ENCODE measurements around the gene SH3BP5.

SH3BP5 gene

GRCh38 chr3:15271030-15271429 lies 61.4 kb downstream of the SH3BP5 start:
- DNase-seq, result no peak

- peak; percentile 19 for DNase-seq
These were observed 63.0 kb downstream of the SH3BP5 start for GRCh38 chr3:15269091-15269989.

- DNase-seq, result peak; percentile 61
These were observed 64.3 kb downstream of the SH3BP5 start for GRCh38 chr3:15268033-15268631.

GRCh38 chr3:15267502-15267901 lies 64.9 kb downstream of the SH3BP5 start:
- no peak for DNase-seq

- DNase-seq, result no peak
These were observed 65.6 kb downstream of the SH3BP5 start for GRCh38 chr3:15266510-15267376.

- DNase-seq, result no peak
These were observed 66.5 kb downstream of the SH3BP5 start for GRCh38 chr3:15265655-15266509.

- no peak for DNase-seq
These were observed 67.9 kb downstream of the SH3BP5 start for GRCh38 chr3:15264486-15264885.

GRCh38 chr3:15263926-15264325 lies 68.5 kb downstream of the SH3BP5 start:
- DNase-seq, result no peak

- DNase-seq, result no peak
These were observed 69.3 kb downstream of the SH3BP5 start for GRCh38 chr3:15263120-15263519.

GRCh38 chr3:15262021-15262420 lies 70.4 kb downstream of the SH3BP5 start:
- no peak for DNase-seq

GRCh38 chr3:15261274-15261673 lies 71.1 kb downstream of the SH3BP5 start:
- no peak for DNase-seq

- DNase-seq, result no peak
These were observed 71.9 kb downstream of the SH3BP5 start for GRCh38 chr3:15260531-15260930.

- no peak for DNase-seq
These were observed 73.7 kb downstream of the SH3BP5 start for GRCh38 chr3:15258720-15259119.

GRCh38 chr3:15256861-15257341 lies 75.5 kb downstream of the SH3BP5 start:
- no peak for DNase-seq

- DNase-seq, result no peak
These were observed 77.2 kb downstream of the SH3BP5 start for GRCh38 chr3:15255215-15255614.

GRCh38 chr3:15253023-15253697 lies 79.2 kb downstream of the SH3BP5 start:
- DNase-seq, result no peak

- DNase-seq, result no peak
These were observed 86.2 kb downstream of the SH3BP5 start for GRCh38 chr3:15246186-15246585.

GRCh38 chr3:15243822-15244482 lies 88.4 kb downstream of the SH3BP5 start:
- no peak for DNase-seq

- DNase-seq, result peak; percentile 3
These were observed 91.0 kb downstream of the SH3BP5 start for GRCh38 chr3:15241341-15241740.

GRCh38 chr3:15229262-15229661 lies 103.1 kb downstream of the SH3BP5 start:
- no peak for DNase-seq

- DNase-seq, result no peak
These were observed 104.2 kb downstream of the SH3BP5 start for GRCh38 chr3:15228147-15228546.

Data from NK-92 treated with Interleukin-12 subunit alpha and Interleukin-12 subunit beta, amount 100 ng/mL, for 24 hours (cell line).